NCI-H1105 treated with DMSO at 0.1 percent for 48 hours (cell line): ENCODE measurements around the gene SLAMF9.

Experiments
- DNase-seq: peaks from one replicate; lab custom pipeline; 2025; lab: John Stamatoyannopoulos, UW

Gene SLAMF9

GRCh38 chr1:159953536-159954515 is at the start of gene SLAMF9:
TSS of gene SLAMF9 (minus strand) at chr1:159954237. CDS start at chr1:159954137, 100 bp downstream.
- no peak for DNase-seq

- no peak for DNase-seq
Observed at GRCh38 chr1:160001440-160001839, 47.4 kb upstream of the SLAMF9 start.

DNA sequence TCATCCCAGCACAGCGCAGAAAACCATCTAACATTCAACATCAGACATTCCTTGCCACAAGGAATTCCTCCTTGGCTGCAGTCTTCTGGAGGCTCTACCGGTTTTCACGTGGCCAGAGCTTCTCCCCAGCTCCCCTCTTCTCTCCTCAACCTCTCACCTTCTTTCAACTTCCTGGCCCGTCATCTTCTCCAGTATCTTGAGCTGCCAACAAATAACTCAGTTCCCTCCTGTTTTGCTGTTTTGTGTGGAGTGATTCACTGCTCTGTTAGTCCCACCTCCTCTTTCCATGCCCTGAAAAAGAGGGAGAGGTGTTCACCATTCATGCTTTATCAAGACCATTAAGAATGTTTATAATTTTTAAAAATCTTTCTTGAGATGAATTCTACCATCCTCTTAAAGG is 45.2 kb upstream of the SLAMF9 start:
- no peak for DNase-seq

DNA sequence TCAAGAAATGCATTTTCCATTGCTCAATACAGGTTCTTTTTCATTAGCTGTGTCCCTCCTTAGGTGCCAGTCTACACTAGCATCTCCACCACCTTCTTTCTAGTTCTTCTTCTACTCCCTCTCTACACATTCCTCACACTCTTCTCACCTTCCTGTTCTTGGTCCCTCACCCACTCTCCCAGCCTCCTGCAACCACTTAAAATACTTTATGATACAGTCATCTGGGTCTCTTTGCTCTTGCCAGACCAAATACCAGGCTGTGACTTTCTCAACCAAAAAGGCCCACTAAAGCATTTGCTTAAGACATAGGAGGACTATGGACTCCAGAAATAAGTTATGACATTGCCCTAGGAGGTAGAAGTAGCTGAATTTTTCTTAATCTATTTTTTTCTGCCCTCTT is 42.6 kb upstream of the SLAMF9 start:
- DNase-seq, result no peak

GRCh38 chr1:159994896-159995295 is 40.9 kb upstream of the SLAMF9 start:
- no peak for DNase-seq

DNA sequence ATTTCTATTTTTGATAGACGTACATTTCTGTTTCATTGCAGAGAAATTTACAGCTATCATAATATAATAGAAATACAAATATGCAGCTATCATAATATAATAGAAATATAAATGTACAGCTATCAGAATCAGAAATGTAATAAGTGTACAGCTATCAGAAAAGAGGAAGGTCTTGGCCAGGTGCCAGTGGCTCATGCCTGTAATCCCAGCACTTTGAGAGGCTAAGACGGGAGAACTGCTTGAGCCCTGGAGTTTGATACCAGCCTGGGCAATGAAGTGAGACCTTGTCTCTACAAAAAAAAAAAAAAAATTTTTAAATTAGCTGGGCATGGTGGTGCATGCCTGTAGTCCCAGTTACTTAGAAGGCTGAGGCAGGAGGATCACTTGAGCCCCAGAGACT is 39.9 kb upstream of the SLAMF9 start:
- peak; percentile 9 for DNase-seq

DNA sequence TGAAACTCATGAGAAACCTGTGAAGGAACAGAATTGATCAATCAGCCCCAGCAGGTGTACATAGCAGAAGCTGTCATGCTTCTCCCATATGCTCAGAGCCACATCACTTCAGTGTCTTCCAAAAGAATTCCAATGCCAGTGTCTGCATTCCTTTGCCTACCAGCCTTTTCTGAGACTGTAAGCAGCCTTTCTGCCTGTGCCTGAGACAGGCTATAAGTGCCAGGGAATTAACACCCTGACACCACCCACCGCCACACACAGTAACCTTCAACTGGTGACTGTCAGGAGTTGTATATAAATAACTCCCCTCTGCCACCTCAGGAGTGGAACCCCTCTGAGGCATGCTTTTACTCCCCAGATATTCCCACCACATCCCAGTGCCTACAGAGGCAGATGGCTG is 38.1 kb upstream of the SLAMF9 start:
- DNase-seq, result no peak

DNA sequence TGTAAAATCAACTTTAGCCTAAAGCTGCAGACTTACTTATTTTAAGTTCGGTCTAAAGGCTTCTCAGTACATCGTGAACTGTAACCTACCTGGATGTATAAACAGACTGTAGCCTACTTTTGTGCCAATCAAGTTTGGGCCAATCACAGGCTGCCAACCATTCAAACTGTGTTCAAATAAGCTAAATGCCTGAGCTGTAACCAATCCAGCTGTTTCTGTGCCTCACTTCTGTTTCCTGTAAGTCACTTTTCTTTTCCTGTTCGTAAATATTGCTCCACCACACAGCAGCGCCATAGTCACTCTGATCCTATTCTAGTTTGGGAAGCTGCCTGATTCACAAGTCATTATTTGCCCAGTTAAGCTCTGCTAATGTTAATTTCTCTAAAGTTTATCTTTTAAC is 37.5 kb upstream of the SLAMF9 start:
- DNase-seq, result no peak

DNA sequence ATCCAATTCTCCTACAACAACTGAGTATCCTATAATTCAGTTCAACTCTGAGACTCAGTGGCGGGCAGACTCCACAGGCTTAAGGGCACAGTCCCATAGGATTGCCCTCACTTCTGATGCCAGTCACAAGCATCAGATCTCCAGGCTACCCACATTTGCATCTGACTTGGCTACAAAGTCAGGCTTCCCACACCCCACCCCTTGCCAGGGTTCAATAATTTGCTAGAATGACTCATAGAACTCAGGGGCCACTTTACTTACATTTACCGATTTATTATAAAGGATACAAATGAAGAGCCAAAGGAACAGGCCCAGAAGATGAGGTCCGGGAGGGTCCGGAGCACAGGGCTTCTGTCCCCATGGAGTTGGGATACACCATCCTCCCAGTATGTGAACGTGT is 36.0 kb upstream of the SLAMF9 start:
- no peak for DNase-seq

- DNase-seq, result no peak
Observed at GRCh38 chr1:159989581-159989980, 35.5 kb upstream of the SLAMF9 start.

DNA sequence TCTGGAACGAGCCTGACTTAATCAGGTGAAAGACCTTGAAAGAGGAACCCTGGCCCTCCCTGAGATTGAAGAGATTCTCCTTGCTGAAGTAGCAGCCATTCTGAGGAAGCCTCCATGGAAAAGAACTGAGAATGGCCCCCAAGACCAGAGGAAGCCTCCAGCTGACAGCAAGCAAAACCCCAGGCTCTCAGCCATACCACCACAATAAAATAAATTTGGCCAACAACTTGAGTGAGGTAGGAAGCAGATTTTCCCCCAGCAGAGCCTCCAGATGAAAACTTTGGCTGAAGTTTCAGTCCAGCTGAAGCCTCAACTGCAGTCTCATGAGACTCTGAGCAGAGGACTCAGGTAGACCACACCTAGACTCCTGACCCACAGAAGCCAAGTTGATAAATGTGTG is 34.0 kb upstream of the SLAMF9 start:
- DNase-seq, result no peak

DNA sequence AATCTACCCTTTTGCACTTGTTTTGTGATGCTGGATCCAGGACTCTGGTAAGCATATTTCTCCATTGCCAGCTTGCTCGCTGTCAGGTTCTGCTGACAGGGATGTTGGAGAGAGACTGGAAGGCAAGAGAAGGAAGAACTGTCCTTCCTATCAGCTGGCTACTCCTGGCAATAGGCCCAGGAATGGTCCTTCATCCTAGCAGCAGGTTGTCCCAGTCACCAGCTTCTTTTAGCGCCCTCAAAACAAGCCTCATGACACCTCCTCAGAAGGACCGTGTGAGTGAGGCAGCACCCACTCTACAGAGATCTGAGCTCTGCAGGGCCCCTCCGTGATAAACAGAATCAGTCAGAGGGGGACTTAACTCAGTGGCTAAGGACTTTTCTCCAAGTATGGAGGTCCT is 33.1 kb upstream of the SLAMF9 start:
- no peak for DNase-seq

DNA sequence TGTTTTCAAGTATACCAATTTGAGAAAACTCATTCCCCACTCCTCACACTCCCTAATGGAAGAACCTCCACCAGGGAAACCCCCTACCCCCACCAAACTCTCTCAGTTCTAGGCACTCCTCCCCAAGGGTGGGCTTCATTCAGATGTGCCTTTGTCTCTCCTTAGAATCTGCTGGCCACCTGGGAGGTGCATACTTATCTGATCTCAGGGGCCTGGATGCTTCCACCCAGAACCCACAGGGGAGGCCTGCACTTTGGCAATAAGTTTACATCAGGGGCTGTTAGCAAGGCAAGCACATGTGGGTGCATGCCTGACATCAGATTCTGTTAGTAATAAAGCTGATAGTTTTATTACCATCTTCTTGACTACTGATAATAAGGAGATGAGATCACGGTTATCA is 32.5 kb upstream of the SLAMF9 start:
- no peak for DNase-seq

- DNase-seq, result no peak
Observed at GRCh38 chr1:159986093-159986492, 32.1 kb upstream of the SLAMF9 start.

DNA sequence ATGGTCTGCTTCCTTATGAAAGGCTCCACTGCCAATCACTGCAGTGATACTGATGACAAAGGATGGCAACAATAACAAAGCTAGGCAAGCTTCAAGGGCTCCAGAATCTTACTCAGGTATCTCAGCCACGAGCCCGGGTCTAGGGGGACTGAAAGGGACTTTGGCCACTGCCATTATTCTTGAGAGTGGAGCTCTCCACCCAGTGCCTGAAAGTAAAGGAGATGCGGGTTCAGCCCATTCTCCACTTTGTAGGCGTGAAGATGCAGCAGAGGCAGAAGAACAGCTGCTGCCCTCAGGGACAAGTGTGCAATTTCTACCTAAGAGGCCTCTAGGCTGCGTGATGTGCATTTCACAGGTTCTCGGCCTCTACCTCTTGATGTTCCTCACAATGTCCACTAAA is 31.4 kb upstream of the SLAMF9 start:
- DNase-seq, result no peak

GRCh38 chr1:159983681-159984080 is 29.6 kb upstream of the SLAMF9 start:
- no peak for DNase-seq

DNA sequence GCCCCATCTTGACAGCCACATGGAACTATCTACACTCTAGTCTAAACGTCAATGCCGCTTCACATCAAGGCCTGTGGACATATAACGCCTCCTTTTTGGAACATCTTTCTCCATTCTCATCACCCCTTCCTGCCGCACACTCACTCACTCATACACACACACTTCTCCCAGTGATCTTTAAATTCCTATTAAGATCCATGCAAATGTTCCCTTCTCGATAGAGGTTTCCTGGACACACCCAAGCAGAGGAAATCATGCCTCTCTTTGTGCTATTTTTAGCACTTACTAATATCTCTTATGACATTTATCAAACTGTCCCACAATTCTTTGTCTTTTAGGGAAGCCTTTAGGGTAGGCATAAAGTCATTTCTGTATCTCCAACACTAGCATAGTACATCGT is 28.2 kb upstream of the SLAMF9 start:
- no peak for DNase-seq

- no peak for DNase-seq
Observed at GRCh38 chr1:159981351-159982055, 27.5 kb upstream of the SLAMF9 start.

DNA sequence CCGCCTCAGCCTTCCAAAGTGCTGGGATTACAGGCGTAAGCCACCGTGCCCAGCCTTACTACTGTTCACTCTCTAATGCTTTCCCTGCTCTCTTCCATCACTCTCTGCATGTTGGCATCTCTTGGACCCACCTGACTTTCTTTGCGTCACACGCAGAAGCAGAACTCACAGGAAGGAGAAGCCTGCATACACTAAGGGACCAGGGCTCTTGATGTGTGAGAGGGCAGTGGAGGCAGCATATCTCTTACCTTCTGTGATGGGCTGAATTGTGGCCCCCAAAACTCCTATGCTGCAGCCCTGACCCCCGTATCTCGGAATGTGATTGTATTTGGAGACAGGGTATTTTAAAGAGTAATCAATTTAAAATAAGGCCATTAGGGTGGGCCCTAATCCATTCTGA is 26.7 kb upstream of the SLAMF9 start:
- no peak for DNase-seq

GRCh38 chr1:159980076-159980475 is 26.0 kb upstream of the SLAMF9 start:
- DNase-seq, result no peak

- no peak for DNase-seq
Observed at GRCh38 chr1:159979257-159979656, 25.2 kb upstream of the SLAMF9 start.

- DNase-seq, result no peak
Observed at GRCh38 chr1:159978107-159978398, 24.0 kb upstream of the SLAMF9 start.

- DNase-seq, result no peak
Observed at GRCh38 chr1:159977364-159978106, 23.5 kb upstream of the SLAMF9 start.
